Neural cell (in vitro differentiated cells): ENCODE measurements around the gene ACTR1A. TPM values are rescaled to one million over a fixed set of nuclear protein-coding genes. Genes with fewer than 3 reads are reported as not detected.

ENCODE experiments used
- H2AFZ ChIP-seq: fragments of 200-600, 300-800 bp; sonication (generic), shearing (Covaris generic); 2 replicates; pipeline ENCODE4 v1.6.0; 2014; ENCODE audit warnings: low read depth, mild to moderate bottlenecking, antibody characterized with exemption, low read length, moderate library complexity
- H3F3A ChIP-seq: fragments of 200-600 bp; shearing (Covaris generic); 2 replicates; pipeline ENCODE4 v1.6.1; 2016; ENCODE audit warnings: mild to moderate bottlenecking, moderate library complexity, mixed read lengths, antibody characterized with exemption, low read length; ENCODE audit not compliant: insufficient read depth, poor library complexity, severe bottlenecking
- H3K27ac ChIP-seq: fragments of 200-600, 300-800 bp; sonication (generic), shearing (Covaris generic); 2 replicates; pipeline ENCODE4 v1.5.1; 2014; ENCODE audit warnings: mild to moderate bottlenecking, low read length, moderate library complexity
- H3K27me3 ChIP-seq: fragments of 300-800, 200-600 bp; sonication (generic), shearing (Covaris generic); 2 replicates; pipeline ENCODE4 v1.6.0; 2014; ENCODE audit warnings: mild to moderate bottlenecking, low read depth, low read length, moderate library complexity; ENCODE audit not compliant: insufficient read depth
- H3K36me3 ChIP-seq: fragments of 300-800, 200-600 bp; sonication (generic), shearing (Covaris generic); 2 replicates; pipeline ENCODE4 v1.5.1; 2014; ENCODE audit warnings: mild to moderate bottlenecking, antibody characterized with exemption, low read length, moderate library complexity; ENCODE audit not compliant: insufficient read depth
- H3K4me2 ChIP-seq: fragments of 300-800, 200-600 bp; sonication (generic), shearing (Covaris generic); 2 replicates; pipeline ENCODE4 v1.6.0; 2014; ENCODE audit warnings: mild to moderate bottlenecking, low read length
- H3K4me3 ChIP-seq: fragments of 300-800, 200-600 bp; sonication (generic), shearing (Covaris generic); 2 replicates; pipeline ENCODE4 v1.5.1; 2014; ENCODE audit warnings: mild to moderate bottlenecking, low read length, moderate library complexity
- H3K79me2 ChIP-seq: fragments of 200-600 bp; shearing (Covaris generic); replicated peaks from 2 replicates; pipeline ENCODE4 v1.6.0; 2014; ENCODE audit warnings: mild to moderate bottlenecking, low read length, moderate library complexity; ENCODE audit not compliant: insufficient read depth
- H3K9ac ChIP-seq: fragments of 300-800, 200-600 bp; sonication (generic), shearing (Covaris generic); 2 replicates; pipeline ENCODE4 v1.6.1; 2016; ENCODE audit warnings: mild to moderate bottlenecking, low read length, mixed read lengths
- H3K9me2 ChIP-seq: fragments of 200-600 bp; shearing (Covaris generic); 2 replicates; pipeline ENCODE4 v1.6.1; 2016; ENCODE audit warnings: mild to moderate bottlenecking, low read length, mixed read lengths; ENCODE audit not compliant: insufficient read depth
- H3K9me3 ChIP-seq: fragments of 200-600, 300-800 bp; sonication (generic), shearing (Covaris generic); 2 replicates; pipeline ENCODE4 v1.6.1; 2016; ENCODE audit warnings: mild to moderate bottlenecking, mixed run types, low read length, moderate library complexity, mixed read lengths
- H4K20me1 ChIP-seq: fragments of 200-600 bp; shearing (Covaris generic); 2 replicates; pipeline ENCODE4 v1.6.1; 2016; ENCODE audit warnings: mild to moderate bottlenecking, mixed run types; ENCODE audit not compliant: insufficient read depth
- EP300 ChIP-seq: fragments of 450-650 bp; conservative IDR thresholded peaks from 2 replicates; pipeline ENCODE4 v1.6.1; 2014; ENCODE audit warnings: antibody characterized with exemption, mild to moderate bottlenecking, moderate library complexity; ENCODE audit not compliant: poor library complexity, severe bottlenecking
- EZH2 ChIP-seq: fragments of 200-600, 300-800 bp; shearing (Covaris generic), sonication (generic); IDR thresholded peaks from 2 replicates; pipeline ENCODE4 v1.6.1; 2014; ENCODE audit warnings: antibody characterized with exemption, low read length, borderline replicate concordance, mild to moderate bottlenecking; ENCODE audit not compliant: insufficient read depth, poor library complexity, severe bottlenecking
- MXI1 ChIP-seq: fragments of 450-650 bp; conservative IDR thresholded peaks from 2 replicates; pipeline ENCODE4 v1.6.1; 2014; ENCODE audit warnings: antibody characterized with exemption, mild to moderate bottlenecking; ENCODE audit not compliant: poor library complexity, severe bottlenecking
- POLR2AphosphoS5 ChIP-seq: IDR thresholded peaks from 2 replicates; pipeline ENCODE4 v1.6.1; 2012
- RAD21 ChIP-seq: fragments of 450-650 bp; conservative IDR thresholded peaks from 2 replicates; pipeline ENCODE4 v1.6.1; 2014; ENCODE audit warnings: antibody characterized with exemption, mild to moderate bottlenecking, moderate library complexity
- SMC3 ChIP-seq: fragments of 450-650 bp; conservative IDR thresholded peaks from 2 replicates; pipeline ENCODE4 v1.6.1; 2014; ENCODE audit warnings: antibody characterized with exemption, mild to moderate bottlenecking, moderate library complexity; ENCODE audit not compliant: poor library complexity
- TAF1 ChIP-seq: IDR thresholded peaks from 2 replicates; pipeline ENCODE4 v1.6.1; 2012; ENCODE audit warnings: low read depth
- polyA plus RNA-seq: library from polyadenylated mRNA; depleted of rRNA; stranded (reverse); fragments of >200 nt; gene quantifications from 2 replicates; pipeline ENCODE4 v1.2.3, GENCODE V29; 2014
- TF ChIP-seq, protein P1 (sequence below): IDR thresholded peaks from 2 replicates; pipeline ENCODE4 v1.6.1; 2012; ENCODE audit warnings: borderline replicate concordance
- TF ChIP-seq, protein P2 (sequence below): fragments of 450-650 bp; IDR thresholded peaks from 2 replicates; pipeline ENCODE4 v1.5.1; 2014; ENCODE audit warnings: antibody characterized with exemption, mild to moderate bottlenecking, moderate library complexity; ENCODE audit not compliant: poor library complexity, severe bottlenecking

Gene ACTR1A
- polyA plus RNA-seq, 1 donor from 2014 or later: 316 TPM

DNA sequence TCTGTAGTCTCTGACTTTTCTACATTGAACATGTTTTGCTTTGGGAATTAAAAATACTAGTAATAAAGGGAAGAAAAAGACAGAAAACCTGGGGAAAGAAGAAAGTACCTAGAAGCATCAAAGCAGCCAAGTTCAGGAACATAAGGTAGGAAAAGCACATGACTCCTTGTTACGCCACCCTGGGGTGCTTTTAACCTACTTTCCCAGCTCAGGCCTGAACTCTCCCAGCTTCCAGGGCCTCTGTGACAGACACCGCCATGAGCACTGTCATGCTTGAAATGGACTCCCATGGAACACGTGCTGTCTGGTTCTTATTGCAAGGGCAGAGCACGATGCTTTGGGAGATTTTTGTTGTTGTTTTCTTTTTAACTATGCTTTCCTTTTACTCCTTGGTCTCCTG is 11.4 kb downstream of the ACTR1A start:
- H3K9me2 ChIP-seq: no peaks in the 10 kb centered on the region
- no peaks in the 10 kb centered on the region for H3K36me3 ChIP-seq
- H3K9ac ChIP-seq: no peak overlapping the region
- H3K27me3 ChIP-seq: no peaks in the 10 kb centered on the region
- no peaks in the 10 kb centered on the region for H3K9me3 ChIP-seq
- peaks cover 33% of the 10 kb centered on the region for H4K20me1 ChIP-seq
- H3F3A ChIP-seq: no peaks in the 10 kb centered on the region
- TF ChIP-seq MXI1 (no peak), SMC3 (no peak), RAD21 (no peak), EZH2 (no peak), EP300 (no peak), TAF1 (no peak), POLR2AphosphoS5 (no peak)
- TF ChIP-seq, protein P1, sequence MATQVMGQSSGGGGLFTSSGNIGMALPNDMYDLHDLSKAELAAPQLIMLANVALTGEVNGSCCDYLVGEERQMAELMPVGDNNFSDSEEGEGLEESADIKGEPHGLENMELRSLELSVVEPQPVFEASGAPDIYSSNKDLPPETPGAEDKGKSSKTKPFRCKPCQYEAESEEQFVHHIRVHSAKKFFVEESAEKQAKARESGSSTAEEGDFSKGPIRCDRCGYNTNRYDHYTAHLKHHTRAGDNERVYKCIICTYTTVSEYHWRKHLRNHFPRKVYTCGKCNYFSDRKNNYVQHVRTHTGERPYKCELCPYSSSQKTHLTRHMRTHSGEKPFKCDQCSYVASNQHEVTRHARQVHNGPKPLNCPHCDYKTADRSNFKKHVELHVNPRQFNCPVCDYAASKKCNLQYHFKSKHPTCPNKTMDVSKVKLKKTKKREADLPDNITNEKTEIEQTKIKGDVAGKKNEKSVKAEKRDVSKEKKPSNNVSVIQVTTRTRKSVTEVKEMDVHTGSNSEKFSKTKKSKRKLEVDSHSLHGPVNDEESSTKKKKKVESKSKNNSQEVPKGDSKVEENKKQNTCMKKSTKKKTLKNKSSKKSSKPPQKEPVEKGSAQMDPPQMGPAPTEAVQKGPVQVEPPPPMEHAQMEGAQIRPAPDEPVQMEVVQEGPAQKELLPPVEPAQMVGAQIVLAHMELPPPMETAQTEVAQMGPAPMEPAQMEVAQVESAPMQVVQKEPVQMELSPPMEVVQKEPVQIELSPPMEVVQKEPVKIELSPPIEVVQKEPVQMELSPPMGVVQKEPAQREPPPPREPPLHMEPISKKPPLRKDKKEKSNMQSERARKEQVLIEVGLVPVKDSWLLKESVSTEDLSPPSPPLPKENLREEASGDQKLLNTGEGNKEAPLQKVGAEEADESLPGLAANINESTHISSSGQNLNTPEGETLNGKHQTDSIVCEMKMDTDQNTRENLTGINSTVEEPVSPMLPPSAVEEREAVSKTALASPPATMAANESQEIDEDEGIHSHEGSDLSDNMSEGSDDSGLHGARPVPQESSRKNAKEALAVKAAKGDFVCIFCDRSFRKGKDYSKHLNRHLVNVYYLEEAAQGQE: no peak
- TF ChIP-seq, protein P2, sequence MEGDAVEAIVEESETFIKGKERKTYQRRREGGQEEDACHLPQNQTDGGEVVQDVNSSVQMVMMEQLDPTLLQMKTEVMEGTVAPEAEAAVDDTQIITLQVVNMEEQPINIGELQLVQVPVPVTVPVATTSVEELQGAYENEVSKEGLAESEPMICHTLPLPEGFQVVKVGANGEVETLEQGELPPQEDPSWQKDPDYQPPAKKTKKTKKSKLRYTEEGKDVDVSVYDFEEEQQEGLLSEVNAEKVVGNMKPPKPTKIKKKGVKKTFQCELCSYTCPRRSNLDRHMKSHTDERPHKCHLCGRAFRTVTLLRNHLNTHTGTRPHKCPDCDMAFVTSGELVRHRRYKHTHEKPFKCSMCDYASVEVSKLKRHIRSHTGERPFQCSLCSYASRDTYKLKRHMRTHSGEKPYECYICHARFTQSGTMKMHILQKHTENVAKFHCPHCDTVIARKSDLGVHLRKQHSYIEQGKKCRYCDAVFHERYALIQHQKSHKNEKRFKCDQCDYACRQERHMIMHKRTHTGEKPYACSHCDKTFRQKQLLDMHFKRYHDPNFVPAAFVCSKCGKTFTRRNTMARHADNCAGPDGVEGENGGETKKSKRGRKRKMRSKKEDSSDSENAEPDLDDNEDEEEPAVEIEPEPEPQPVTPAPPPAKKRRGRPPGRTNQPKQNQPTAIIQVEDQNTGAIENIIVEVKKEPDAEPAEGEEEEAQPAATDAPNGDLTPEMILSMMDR: no peak
- no peak overlapping the region for H2AFZ ChIP-seq
- H3K4me3 ChIP-seq: no peak overlapping the region
- peaks cover 47% of the 10 kb centered on the region for H3K79me2 ChIP-seq
- no peak overlapping the region for H3K4me2 ChIP-seq
- H3K27ac ChIP-seq: no peak overlapping the region

DNA sequence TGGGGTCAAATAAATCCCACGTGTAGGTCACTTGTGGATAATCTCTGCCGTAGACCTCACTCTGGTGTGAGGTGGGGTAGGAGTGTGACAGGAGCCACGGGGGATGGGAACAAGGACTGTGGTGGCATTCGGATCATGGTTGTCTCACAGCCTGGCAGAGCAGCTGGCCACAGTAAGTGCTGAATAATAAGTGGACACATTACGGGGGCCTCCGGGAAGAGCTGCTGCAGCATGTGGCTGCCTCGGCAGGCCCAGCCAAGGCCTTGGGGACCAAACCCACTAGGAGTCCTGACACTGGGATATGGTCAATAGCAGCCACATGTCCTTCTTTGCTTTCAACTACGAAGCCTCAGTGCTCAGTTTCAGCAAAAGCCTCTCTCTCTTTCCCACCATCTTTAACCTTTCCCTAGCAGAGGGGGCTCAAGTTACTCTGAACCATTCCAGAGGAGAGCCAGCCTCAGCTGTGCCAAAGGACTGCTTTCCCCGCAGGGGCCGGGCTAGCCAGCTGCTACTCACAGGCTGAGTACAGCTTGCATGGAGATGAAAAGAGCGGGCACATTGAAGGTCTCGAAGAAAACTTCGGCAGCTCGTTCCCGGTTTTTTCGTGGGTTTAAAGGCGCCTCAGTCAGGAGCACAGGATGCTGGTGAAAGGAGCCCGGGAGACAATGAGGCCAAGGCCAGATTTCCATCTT is 17.3 kb downstream of the ACTR1A start:
- no peaks in the 10 kb centered on the region for H3K27me3 ChIP-seq
- H4K20me1 ChIP-seq: no peaks in the 10 kb centered on the region
- peaks cover 1% of the 10 kb centered on the region for H3K79me2 ChIP-seq
- no peak overlapping the region for H3K9ac ChIP-seq
- no peaks in the 10 kb centered on the region for H3K9me2 ChIP-seq
- H3K4me3 ChIP-seq: no peak overlapping the region
- no peaks in the 10 kb centered on the region for H3K36me3 ChIP-seq
- H2AFZ ChIP-seq: no peak overlapping the region
- no peaks in the 10 kb centered on the region for H3F3A ChIP-seq
- TF ChIP-seq SMC3: no peak
- no peak for TF ChIP-seq TAF1
- no peak for TF ChIP-seq RAD21
- TF ChIP-seq MXI1: no peak
- TF ChIP-seq EP300: no peak
- TF ChIP-seq EZH2: no peak
- TF ChIP-seq, protein P2: no peak
- TF ChIP-seq POLR2AphosphoS5: no peak
- TF ChIP-seq, protein P1: no peak
- H3K9me3 ChIP-seq: no peaks in the 10 kb centered on the region
- no peak overlapping the region for H3K27ac ChIP-seq
- no peak overlapping the region for H3K4me2 ChIP-seq
